HG03139 (cell line): Measurements from ENCODE around the gene RLBP1.
"Not testable (repeated sequence)": the region's sequence is repeated elsewhere in the genome, so short reads cannot be mapped to it uniquely, and the experiment has no call there.

Experiments
- ATAC-seq: cut with Tn5 transposase; IDR thresholded peaks from one replicate; pipeline ENCODE4 v1.9.1; 2021; ENCODE audit not compliant: unreplicated experiment

Gene RLBP1

GRCh38 chr15:89221543-89221942 lies at the start of gene RLBP1:
Gene RLBP1 (minus strand): TSS chr15:89221579. CDS start chr15:89218975, 2,604 bp downstream.
- no peak for ATAC-seq

GRCh38 chr15:89250142-89250541 lies 28.8 kb upstream of the RLBP1 start:
- not testable (repeated sequence) for ATAC-seq

GRCh38 chr15:89248584-89248983 lies 27.2 kb upstream of the RLBP1 start:
- ATAC-seq: no peak

DNA sequence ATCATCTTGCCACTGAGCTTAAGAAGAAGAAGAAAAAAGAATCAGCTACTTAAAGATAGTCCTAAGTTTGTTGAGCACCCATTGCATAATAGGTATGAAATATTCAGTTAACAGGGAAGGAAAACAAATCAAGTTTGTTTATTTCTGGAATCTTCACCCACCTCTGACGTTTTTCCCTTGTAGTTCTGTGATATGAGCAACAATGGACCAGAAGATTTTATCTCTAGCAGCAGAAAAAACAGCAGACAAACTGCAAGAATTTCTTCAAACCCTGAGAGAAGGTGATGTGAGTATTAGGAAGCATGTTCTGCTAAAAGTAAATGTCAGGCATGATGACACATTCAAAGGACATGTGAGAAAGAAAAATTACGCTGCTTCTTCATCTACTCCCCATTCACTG lies 26.1 kb upstream of the RLBP1 start:
- no peak for ATAC-seq

DNA sequence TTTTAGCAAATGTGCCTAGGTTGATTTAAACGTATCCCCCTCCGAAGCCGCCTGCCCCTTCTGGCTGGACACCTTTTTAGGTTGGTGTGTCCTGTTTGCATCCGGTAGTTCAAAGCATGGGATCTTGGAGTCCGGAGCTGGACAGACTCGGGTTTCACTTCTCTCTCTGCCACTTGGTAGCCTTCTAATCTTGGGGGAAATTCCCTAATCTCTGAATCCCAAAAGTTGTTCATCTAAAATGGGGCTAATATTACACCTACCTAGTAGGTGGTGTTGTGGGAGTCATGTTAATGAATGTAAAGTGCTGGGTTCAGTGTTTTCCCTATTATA lies 23.2 kb upstream of the RLBP1 start:
- ATAC-seq: peak; percentile 17

DNA sequence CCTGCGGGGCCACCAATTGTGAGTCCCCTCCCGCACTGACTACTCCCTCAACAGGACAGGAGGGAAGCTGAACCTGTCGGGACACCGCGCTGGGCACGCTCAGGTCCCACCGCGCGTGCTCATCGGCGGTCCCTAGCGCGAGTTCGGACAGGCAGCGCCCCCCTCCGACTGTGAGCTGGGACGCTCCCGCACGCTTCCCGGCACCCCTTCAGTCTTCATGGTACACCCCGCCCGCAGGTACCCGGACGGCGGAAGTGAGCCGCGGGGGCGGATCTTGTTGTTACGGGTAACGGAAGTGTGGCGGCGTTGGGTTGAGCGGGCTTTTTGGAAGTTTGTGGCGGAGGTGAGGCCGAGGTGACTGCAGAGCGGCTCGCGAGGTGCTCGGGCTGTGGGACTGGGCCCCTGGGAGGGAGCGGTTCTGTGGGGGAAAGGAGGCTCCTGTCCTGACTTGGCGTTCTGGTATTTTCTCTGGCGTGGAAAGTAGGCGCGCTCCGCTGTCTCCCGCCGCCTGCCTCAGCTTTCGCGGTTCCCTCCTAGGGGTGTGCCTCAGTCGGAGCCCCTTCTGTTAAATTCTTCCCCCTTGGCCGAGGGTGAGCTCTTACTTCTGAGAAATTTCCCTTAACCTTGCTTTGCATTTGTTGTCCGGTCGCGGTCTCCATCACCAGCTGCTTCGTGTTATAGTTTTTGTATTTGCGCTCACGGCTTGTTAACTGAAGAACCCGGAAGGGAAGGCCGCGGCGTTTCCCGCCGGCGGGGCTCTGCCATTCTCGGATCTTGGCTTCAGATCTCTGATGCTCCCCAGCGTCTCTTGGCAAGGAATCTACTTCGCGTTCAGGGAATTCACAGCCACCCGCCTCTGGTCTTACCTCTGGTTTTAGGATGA lies 22.6 kb upstream of the RLBP1 start, which contains the start of gene FANCI:
TSS of gene FANCI (plus strand) at position 289 of the 883 bp plus-strand sequence. CDS start 3,669 bp downstream, outside the sequence.
- ATAC-seq: peak; percentile 93

DNA sequence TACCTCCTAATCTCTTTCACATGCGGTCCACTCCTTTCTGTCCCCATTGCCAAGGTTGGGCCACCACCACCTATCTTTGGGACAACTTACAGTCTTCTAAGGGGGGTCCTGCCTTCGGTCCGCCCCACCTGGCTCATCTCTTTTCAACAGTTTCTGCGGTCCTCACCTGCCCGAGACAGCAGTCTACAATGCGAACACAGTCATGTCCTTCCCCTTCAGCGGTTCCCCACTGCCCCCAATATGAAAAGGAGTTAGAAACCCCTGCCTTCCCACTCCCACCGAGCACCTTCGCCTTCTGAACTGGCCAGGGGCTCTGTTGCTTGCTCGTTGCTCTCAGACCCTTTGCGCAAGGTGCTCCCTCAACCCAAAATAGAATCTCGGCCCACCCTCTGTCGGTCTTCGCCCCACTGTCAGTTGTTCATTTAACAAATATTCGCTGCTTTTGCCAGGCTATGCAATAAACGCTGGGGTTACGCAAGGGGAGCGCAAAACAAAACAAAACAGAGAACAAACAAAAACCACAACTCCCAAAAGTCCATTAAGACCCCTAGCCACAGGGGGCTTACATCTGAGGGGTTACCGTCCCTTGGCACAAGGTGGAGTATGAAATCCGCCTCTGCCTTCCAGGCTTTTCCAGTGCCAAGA lies 21.8 kb upstream of the RLBP1 start:
- ATAC-seq: no peak

GRCh38 chr15:89239883-89240810 lies 18.8 kb upstream of the RLBP1 start:
- ATAC-seq: not testable (repeated sequence)

DNA sequence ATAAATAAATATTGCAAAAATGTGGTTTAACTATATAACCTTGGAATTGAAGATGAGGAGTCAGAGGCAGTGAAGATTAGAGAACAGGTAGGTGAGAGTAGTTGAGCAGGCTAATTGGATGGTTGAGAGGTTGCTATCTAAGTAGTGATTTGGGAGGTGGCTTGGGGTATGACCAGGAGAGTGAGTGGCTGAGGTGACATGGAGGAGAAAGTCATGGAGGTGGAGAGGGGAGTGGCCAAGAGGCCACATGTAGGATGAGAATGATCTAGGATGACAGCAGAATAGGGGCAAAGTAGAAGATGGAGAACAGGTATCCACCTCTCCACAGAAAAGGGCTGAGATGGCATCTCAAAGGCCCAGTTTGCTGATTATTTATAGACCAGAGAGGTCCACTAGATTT lies 10.5 kb upstream of the RLBP1 start:
- no peak for ATAC-seq

- ATAC-seq: no peak
These were observed 8.9 kb upstream of the RLBP1 start for GRCh38 chr15:89230277-89230676.

GRCh38 chr15:89227425-89227824 lies 6.0 kb upstream of the RLBP1 start:
- ATAC-seq: no peak

DNA sequence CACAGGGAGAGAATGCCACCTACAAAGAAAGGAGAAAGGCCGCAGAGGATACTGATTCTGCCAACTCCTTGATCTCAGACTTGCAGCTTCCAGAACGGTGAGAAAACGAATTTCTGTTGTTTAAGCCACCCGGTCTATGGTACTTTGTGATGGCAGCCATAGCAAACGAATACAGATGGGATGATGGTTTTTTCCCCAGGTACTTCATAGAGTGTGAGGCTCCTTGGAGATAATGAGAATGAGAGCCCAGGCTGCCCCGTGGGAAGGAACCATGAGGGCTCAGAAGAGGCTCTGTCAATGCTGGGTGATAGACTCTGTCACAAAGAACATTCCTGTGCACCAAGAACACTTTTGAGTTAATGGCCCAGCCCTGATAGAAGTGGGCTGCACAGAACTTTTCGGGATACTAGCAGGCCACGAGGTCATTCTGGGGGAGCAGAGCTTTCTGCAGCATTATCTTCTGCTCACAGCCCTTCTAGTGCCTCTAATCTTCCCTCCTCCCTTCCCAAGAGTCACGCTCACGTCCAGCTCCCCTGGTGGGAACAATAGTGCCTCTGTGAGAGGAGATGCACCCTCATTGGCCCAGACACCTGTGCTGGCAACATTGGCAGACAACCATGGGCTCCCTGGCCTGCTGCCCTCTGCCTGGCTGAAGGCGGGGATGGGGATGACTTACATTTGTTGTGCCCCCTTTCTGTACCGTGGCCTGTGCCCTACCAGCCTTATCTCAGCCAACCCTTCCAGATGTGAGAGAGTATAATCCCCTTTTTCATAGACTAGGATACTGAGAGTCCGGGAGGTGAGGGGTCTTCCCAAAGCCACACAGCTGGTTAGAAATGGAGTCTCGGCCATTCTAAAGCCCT lies 5.2 kb upstream of the RLBP1 start:
- ATAC-seq: no peak

DNA sequence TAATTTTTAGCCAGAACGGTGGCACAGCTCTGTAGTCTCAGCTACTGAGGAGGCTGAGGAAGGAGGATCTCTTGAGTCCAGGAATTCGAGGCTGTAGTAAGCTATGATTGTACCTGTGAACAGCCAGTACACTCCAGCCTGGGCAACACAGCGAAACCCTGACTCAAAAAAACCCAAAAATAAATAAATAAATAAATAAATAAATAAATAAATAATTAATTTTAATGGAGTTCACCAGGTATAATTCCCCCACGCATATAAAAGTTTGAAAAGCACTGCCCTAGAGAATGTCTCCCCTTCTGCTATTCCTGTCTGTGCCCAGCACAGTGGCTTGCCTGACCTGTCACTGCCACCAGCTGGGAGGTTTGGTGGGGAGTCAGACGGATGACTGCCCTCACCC lies 4.2 kb upstream of the RLBP1 start:
- no peak for ATAC-seq

- ATAC-seq: no peak
These were observed 2.8 kb downstream of the RLBP1 start for GRCh38 chr15:89218531-89218930.

DNA sequence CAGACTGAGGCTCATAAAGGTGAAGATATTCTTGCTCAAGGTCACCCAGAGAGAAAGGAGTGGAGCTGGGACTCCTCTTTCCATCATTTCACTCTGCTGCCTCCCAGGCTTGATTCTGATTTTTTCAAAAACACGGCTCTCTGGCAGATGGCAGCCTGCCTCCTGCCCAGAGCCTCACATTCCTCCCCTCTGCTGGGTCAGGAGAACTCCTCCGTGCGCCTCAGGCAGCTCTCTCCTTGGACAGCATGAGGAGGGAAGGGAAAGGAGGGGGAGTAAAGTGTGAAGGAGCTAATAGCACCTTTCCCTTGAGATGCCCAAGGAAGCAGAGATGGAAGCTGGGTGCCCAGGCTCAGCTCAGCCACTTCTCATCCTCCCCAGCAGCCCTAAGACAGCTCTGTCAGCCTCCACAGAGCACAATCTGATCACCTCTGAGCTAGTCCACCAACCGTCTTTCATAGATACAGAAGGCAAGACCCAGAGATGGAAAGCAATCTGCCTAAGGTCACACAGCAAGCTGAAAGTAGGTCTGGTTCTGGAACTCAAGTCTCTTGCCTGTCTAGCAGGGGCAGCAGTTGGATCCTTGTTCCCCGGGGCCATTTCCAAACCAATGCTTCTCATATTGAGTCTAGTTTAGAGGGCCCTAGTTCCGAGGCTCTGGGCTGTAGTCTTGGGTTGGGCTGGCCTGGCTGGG lies 3.5 kb downstream of the RLBP1 start:
- no peak for ATAC-seq

DNA sequence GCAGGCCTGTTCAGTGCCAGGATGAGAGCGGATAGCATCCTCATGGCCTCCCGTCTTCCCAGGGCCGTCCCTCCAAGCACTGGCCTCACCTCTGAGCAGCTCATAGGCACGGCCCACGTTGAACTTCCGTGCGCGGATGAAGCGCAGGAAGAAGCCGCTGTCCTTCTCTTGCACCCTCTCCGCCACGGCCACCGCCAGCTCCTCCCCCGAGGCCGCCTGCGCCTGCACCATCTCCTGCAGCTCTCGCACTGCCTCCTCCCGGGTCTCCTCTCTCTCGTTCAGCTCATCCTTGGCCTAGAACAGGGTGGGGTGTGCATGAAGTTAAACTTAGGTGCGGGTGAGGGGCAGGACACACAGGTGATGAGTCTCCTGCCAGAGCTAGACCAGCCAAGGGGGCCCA lies 4.3 kb downstream of the RLBP1 start:
- no peak for ATAC-seq

DNA sequence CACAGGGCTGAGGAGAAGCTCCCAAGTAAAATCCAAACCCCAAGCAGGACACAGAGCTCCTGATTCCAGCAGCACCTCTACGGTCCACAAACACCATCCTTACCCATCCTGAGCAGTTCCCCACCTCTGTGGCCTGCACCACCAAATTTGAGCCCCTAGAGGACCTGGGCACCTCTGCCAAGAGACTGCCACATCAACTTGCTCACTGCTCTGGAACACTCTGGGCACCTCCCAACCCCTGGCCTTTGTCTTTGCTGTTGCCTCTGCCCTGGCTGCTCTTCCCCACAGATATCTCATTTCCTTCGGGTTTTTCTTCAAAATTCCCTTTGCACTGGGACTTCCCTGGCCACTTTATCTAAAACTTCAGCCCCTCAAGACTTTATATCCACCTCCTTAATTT lies 5.8 kb downstream of the RLBP1 start:
- no peak for ATAC-seq

DNA sequence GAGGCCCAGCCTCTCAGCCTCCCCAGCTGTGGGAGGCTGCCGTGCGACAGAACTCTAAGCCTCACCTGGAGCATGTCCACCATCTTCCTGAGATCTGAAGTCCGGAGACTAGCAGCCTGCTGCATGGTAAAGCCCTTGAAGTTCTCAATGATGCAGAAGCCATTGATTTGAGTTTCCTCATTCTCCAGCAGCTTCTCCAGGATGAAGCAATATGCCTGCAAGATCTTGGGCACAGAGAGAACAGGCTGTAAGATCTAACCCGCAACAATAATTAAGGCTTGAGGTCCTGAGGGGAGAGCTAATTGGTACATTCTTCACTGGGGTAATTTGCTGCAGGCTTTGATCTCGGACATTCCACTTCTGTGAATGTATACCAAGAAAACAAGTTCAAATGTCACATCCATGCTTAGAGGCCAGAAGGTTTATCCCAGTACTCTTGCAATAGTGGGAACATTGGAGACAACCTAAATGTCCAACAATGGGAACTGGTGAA lies 9.7 kb downstream of the RLBP1 start:
- ATAC-seq: no peak

DNA sequence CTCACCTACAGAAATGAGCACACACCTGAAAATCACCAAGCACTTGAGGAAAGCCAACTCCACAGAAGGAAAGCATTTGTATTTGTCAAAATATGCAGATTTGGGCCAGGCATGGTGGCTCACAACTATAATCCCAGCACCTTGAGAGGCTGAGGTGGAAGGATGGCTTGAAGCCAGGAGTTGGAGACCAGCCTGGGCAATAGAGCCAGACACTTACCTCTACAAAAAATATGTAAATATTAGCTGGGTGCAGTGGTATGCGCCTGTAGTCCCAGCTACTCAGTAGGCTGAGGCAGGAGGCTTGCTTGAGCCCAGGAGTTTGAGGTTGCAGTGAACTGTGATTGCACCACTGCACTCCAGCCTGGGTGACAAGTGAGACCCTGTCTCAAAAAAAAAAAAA lies 12.3 kb downstream of the RLBP1 start:
- ATAC-seq: no peak

DNA sequence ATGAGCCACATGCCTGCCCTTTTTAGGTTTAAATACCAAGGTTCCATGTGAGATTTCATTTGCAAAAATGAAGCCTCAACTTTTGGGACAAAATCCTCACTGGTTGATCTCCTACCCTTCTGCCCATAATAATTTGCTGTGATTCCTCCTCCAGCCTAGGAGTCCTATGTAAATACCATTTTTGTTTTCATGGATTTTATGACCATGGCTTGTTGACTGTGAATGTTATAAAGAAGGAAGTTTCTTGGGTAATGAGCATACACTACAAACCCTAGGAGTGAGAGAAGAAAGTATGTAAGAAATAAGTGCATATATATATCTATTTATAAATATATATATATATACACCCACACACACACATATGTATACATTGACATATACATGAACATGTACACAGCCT lies 13.1 kb downstream of the RLBP1 start:
- no peak for ATAC-seq
